Stimulated activated CD4-positive, alpha-beta T cell treated with anti-CD3 and anti-CD28 coated beads, TNF-alpha, amount 100 ng/mL, for 1 hour (primary cell): ENCODE results near the gene SLC30A10.
"Not testable (repeated sequence)": the region's sequence is repeated elsewhere in the genome, so short reads cannot be mapped to it uniquely, and the experiment has no call there.

Experiments
- DNase-seq, 3 donors: peaks; one replicate each; pipeline ENCODE4 v3.0.0-alpha.2; 2020; ENCODE audit warnings: low read depth in 3 of 3, low spot score in 1 of 3

Gene SLC30A10

DNA sequence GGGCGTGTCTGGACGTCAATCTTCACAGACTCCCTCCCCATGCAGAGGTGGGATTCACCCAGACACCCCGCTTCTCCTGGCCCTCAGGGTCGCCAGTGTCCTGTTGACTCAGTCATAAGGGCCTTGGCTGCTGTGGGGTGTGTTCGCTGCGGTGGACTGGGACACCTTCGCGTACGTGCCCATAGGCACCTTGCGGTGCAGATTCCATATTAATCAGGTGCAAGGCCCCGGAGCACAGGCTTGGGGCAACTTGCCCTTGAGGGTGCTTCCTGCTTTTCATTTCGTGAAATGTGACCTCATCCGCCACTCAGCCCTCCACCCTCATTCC, 398 bp upstream of the SLC30A10 start:
- no peak for DNase-seq

DNA sequence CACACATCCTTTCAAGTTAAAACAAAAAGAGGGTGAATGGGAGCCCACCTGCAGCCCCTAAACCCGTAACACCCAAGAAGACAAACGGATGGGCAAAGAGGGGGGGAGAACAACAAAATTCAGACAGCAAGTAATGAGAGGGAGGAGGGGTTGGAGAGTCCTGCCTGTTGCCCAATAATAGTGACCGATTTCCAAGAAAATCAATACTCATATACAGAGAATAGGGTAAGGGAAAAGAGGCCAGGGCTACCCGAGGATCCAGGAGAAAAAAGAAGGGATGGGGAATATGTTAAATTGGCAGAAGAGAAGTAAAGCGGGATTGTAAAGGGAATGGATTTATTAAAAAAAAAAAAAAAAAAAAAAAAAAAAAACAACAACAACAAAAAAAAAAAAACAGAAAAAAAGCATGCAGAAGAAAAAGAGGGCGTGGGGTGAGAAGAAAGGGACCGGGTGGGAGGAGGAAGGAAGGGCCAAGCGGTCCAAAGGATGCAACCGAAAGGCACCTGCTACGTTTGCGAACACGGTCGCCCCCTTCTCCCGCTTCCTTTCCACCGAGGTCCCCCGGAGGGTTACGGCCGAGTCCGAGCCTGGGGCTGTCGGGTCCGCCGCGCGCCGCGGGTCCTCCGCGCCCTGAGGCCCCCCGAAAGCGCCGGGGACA, 930 bp downstream of the SLC30A10 start:
- no peak for DNase-seq

DNA sequence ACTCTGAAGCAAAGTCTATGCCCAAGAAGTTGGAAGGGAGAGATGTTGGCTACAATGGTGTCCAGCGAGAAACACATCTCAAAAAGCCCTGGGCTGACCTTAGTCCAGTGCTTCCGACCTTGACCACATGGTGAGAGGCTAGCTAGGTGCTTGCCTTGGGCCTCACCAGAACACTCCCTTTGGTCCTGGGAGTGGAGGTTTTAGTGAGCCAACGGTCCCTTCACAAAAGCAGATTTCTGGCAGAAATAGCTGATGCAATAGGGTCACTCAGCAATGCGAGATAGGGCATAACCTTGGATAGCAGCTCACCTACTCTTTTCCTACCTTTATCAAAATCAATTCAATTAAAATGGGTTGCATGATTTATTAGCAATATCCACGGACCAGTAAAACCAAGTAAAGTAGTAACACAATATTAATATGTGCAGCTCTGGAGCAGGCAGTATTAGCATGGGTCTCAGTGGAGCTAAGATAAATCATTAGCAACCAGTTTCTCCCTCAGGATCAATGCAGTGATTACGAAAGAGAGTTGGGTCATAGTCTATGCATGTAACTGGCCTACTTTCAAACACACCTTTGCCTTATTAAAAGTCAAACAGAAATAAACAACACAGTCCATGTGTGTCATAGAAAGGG, 1.9 kb downstream of the SLC30A10 start:
- DNase-seq: no peak

DNA sequence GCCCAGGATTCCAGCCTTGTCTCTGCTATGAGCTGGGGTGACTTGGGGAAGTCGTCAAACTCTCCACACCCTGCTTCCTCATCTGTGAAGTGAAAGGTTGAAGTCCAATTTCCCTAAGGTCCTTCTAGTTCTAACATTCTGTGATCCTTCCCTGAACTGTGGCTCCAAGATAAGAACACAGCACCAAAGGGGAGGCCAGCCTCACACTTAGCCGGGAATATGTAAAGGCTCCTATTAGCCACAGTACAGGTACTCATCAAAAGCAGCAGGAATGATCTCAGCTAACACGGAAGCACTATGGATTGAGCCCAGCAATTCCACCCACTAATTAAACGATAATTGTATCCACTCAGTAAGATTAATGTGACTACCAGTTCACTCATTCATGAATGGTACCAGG, 4.0 kb downstream of the SLC30A10 start:
- DNase-seq: no peak

GRCh38 chr1:219917851-219918466, 10.4 kb downstream of the SLC30A10 start:
- DNase-seq: no peak

GRCh38 chr1:219917281-219917680, 11.1 kb downstream of the SLC30A10 start:
- DNase-seq: no peak

DNA sequence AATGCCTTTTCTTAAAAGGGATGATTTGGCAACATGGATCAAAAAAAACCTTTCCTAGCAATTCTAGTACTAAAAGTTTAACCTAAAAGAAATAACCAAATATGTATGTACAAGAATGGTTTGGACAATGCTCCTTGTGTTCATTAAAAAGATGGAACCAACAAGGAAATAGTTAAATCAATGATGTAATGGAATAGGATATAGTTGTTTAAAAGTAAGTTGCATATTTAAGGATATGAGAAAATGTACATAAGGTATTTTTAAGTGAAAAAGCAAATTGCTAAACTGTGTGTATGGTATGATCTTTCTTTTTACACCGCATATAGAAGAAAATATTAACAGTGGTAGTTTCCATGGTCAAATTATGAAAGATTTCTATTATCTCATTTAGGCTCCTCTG, 12.1 kb downstream of the SLC30A10 start:
- DNase-seq: no peak

DNA sequence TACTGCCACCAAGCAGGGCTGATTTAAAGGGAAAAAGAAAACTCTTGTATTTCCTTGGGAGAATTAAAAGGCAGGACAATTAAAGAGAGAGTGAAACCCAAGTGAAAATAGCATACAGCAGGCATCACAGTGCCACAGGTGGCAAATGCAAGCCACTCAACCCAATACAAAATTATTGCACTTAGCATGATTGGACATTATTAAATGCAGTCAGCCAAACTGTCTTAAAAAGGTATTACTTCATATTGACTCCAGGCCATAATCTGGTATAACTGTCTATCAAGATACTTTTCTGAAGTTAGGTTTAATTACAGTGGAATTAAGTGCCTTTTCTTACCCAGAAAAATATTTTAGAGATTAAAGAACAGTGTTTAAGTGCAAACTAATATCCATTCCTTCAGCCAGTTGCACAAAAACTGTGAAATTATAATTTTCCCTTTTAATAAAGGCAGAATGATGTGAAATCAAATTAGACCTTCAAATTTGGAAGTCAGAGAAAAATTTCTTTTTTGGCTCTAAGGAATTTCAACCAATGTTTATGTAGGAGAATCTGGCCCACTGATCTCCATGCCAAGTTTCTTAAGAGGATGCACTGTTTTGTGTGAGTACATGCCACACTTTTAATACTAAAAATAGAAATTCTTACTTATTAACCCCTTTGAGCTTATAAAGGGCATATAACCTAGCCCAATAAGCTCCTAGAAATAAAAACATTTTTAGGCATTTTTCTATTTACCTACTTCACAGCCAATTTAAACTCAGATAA, 15.2 kb downstream of the SLC30A10 start:
- DNase-seq: no peak

- no peak for DNase-seq
Measured at GRCh38 chr1:219910716-219911115, 17.6 kb downstream of the SLC30A10 start.

DNA sequence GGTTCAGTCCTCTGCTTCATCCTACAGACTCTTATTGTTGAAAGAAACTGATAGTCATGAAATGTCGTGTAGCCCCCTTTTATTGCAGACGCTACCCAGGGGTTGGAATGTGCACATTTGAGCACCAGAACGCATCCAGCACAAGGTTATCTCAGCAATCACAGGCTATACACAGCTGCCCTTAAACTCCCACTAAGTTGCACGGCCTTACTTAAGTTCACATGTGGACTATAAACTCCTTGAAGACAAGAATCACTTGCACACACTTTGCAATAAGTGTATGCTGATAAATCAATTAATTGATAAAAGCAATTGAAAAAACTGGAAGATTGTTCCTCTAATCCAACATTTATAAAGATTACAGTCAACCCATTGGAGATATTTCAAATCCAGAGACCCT, 18.9 kb downstream of the SLC30A10 start:
- no peak for DNase-seq

DNA sequence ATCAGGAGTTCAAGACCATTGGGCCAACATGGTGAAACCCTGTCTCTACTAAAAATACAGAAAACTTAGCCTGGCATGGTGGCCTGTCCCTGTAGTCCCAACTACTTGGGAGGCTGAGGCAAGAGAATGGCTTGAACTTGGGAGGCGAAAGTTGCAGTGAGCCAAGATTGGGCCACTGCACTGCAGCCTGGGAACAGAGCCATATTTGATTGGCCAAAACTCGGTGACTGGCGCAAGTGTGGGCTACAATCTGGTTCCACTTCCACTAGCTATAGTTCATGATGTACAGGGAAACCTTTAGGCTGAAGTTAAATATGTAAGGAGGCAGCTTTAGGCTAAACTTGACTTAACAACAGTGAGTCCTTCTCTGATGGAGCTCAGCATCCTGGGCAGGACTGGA, 20.2 kb downstream of the SLC30A10 start:
- DNase-seq: no peak

GRCh38 chr1:219907772-219908070, 20.6 kb downstream of the SLC30A10 start:
- DNase-seq: no peak

DNA sequence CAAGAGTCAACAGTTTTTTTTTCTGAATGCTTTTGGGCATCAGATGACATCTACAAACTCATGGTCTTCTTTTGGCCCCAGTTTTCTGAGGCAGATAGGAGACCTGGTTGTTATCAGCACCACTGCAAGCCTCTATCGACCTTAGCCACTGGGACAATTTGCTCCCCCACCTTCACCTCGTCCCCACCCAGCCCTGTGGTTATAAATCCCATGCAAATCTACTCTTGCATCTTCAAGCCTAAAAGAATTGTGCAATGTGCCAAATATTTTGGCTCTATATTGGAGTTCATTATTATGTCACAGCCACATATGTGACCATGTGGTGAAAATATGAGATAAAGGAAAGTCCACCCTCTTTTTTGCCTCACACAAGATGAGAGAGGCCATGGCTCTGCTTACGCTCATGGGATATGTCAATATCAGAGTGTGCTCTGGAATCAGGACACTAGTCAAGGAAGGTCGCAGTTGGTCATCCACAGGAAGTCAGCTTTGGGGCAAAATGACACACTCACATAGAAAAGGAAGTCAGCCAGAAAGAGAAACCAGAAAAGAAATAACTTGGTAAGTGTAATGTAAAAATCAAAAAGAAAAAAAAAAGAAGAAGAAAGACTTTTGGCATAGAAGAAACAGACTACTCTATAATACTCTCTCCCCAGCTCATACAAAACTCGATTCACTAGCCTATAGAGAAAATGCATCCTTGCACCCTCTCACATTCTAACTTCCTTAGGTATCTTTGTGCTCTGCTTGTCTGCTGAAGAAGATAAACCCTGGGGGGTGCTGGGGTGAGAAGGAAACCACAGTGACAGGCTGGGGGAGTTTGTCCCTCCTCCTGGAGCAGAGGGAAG, 21.2 kb downstream of the SLC30A10 start:
- no peak for DNase-seq

GRCh38 chr1:219906565-219906923, 21.8 kb downstream of the SLC30A10 start:
- DNase-seq: not testable (repeated sequence)

- no peak for DNase-seq
Measured at GRCh38 chr1:219905524-219905923, 22.8 kb downstream of the SLC30A10 start.

DNA sequence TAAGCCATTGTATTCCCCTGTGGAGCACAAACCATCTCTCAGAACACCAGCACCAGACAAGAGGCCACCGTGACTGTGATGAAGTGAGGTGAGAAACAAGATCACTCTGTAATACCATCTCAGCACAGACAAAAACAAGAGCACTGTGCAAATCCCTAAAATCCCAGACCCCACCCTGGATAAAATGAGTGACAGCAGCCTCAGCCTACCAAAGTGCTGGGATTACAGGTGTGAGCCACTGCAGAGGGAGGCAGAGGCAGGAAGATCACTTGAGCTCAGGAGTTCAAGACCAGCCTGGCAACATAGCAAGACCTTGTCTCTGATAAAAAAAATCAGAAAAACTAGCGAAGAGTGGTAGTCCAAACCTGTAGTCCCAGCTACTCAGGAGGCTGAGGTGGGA, 23.4 kb downstream of the SLC30A10 start:
- DNase-seq: no peak

GRCh38 chr1:219903353-219903871, 24.9 kb downstream of the SLC30A10 start:
- no peak for DNase-seq

- no peak for DNase-seq
Measured at GRCh38 chr1:219902951-219903350, 25.4 kb downstream of the SLC30A10 start.

- no peak for DNase-seq
Measured at GRCh38 chr1:219900882-219901281, 27.5 kb downstream of the SLC30A10 start.

DNA sequence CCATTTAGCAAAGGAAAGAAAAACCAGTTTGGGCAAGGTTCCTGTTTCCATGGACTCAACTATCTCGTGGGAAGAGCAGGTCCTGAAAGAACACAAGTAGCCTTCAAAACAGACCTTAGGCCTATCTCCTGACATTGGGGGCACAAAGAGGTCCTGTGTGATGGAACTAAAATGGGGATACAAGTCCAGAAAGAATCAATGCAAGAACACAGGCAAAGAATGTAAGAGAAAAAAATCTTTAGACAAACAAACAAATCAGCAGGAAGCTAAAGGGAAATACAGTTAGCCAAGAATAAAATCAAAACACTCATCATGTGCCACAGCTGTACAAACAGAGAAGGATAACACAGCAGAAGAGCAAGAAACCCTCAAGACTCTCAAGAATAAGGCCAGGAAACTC, 28.2 kb downstream of the SLC30A10 start:
- DNase-seq: no peak

DNA sequence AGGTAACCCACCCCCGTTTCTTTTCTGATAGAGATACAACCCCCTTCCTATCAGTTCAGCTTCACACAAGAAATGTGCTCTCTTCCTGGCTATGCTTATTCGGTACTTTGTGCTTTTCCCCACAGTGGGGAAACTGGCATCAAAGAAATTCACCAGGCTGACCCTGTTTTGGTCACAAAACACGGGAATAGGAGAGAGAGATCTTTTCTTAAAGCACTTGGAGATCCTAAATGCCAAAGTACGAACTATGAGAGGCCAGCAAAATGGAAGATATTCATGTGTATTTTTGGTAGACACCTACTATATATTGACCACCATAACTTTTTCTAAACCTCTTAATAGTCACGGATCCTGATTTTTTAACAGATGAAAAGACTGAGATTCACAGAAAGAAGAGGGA, 30.0 kb downstream of the SLC30A10 start:
- DNase-seq: no peak
